Stomach smooth muscle (tissue), 2 donors: ENCODE results near the gene NELFB.
"Not testable (repeated sequence)": the region's sequence is repeated elsewhere in the genome, so short reads cannot be mapped to it uniquely, and the experiment has no call there.

Source experiments
- H3K27ac ChIP-seq: one replicate; pipeline ENCODE4 v1.7.0; 2013; ENCODE audit warnings: mild to moderate bottlenecking, low read length, inconsistent platforms
- H3K27me3 ChIP-seq, 2 donors: one replicate each; pipeline ENCODE4 v1.7.0; 2013; ENCODE audit warnings: low read length in 2 of 2; ENCODE audit not compliant: insufficient read depth in 2 of 2, control insufficient read depth in 1 of 2
- H3K36me3 ChIP-seq, 2 donors: one replicate each; pipeline ENCODE4 v1.7.0; 2013; ENCODE audit warnings: low read length in 2 of 2; ENCODE audit not compliant: control insufficient read depth in 2 of 2, insufficient read depth in 2 of 2
- H3K4me1 ChIP-seq: one replicate; pipeline ENCODE4 v1.7.0; 2013; ENCODE audit warnings: low read length; ENCODE audit not compliant: control insufficient read depth, insufficient read depth
- H3K4me3 ChIP-seq, 2 donors: one replicate each; pipeline ENCODE4 v1.7.0; 2013; ENCODE audit warnings: low read length in 2 of 2
- H3K9ac ChIP-seq, 2 donors: one replicate each; pipeline ENCODE4 v1.7.0; 2013; ENCODE audit warnings: low read length in 2 of 2, mild to moderate bottlenecking in 1 of 2
- H3K9me3 ChIP-seq, 2 donors: one replicate each; pipeline ENCODE4 v1.7.0; 2013; ENCODE audit warnings: low read length in 2 of 2; ENCODE audit not compliant: control insufficient read depth in 2 of 2
- donor health status: healthy.
- donor health status: Pancreatic carcinoma.

NELFB gene

DNA sequence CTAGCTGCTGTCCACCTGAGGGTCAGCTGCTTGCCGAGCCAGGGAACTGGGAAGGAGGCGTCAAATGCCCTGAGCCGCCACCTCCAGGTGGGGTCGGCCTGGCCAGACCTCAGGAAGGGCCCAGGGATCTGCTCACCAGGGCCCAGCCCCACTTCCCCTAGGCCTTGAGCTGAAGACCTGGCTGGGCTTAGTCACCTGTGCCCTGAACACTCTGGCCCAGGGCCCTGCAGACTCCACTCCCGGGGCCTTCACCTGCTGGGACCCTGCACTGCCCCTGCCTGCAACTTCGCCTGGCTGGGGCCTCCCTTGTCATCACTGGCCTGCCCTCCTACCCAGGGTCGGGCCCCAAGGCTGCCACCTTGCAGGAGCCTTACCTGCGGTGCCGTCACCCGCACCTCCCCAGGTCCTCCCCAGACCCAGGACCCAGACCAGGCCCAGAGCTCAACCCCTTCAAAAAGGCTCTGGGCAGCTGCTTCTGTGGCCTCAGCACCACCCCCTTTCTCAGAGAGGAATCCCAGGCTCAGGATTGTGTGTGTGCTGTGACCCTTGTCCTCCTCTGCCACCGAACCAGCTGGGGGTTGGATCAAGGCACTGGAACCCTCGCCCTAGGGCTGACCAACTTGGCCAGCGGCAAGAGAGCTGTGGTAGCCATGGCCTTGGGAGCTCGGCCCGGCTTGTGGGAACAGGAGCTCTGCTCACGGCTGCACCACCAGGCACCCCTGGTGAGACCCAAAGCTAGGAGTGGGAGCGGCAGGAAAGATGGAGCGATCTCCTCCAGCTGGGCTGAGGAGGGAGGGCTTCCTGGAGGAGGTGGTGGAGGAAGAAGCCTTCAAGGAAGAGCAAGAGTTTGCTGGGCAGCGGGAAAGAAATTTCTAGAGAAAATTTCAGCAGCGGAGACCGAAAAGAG lies 1.2 kb upstream of the NELFB start:
- H3K9me3 ChIP-seq = no peaks in the 10 kb centered on the region
- H3K4me1 ChIP-seq = peaks cover 27% of the 10 kb centered on the region
- H3K27ac ChIP-seq = no peak overlapping the region
- peak overlapping the region; percentile 83 to 91 for H3K4me3 ChIP-seq
- H3K9ac ChIP-seq = peak overlapping the region; percentile 66 to 72
- peaks cover 0 to 4% of the 10 kb centered on the region in 2 donors for H3K27me3 ChIP-seq
- peaks cover 0 to 6% of the 10 kb centered on the region in 2 donors for H3K36me3 ChIP-seq

DNA sequence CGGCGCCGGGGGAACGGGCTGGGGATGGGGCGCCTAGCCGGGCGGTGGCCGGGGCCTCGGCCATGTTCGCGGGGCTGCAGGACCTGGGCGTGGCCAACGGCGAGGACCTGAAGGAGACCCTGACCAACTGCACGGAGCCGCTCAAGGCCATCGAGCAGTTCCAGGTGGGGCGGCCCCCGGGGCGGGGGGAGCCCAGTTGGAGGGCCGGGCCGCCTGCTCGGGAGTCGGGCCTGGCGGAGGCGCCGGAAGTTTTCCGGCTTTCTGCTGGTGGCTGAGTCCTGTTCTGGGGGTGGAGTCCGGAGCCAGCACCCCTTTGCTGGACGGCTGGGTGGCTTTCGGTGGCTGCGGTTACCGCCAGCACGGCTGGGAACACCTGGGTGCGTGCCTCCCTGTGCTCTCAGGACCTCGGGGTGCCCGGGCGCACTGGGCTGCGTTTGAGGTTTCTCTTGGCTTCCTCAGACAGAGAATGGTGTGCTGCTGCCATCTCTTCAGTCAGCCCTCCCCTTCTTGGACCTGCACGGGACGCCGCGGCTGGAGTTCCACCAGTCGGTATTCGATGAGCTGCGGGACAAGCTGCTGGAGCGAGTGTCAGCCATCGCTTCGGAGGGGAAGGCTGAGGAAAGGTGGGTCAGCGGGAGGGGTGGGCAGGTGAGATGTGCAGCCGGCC lies 454 bp downstream of the NELFB start:
- Histone ChIP-seq H3K4me3 (peak overlapping the region; percentile 91 to 93), H3K27me3 (peaks cover 0 to 2% of the 10 kb centered on the region in 2 donors), H3K9ac (peak overlapping the region; percentile 68 to 69), H3K9me3 (no peaks in the 10 kb centered on the region), H3K36me3 (peaks cover 3 to 10% of the 10 kb centered on the region in 2 donors), H3K27ac (peak overlapping the region; percentile 18), H3K4me1 (peaks cover 27% of the 10 kb centered on the region)

DNA sequence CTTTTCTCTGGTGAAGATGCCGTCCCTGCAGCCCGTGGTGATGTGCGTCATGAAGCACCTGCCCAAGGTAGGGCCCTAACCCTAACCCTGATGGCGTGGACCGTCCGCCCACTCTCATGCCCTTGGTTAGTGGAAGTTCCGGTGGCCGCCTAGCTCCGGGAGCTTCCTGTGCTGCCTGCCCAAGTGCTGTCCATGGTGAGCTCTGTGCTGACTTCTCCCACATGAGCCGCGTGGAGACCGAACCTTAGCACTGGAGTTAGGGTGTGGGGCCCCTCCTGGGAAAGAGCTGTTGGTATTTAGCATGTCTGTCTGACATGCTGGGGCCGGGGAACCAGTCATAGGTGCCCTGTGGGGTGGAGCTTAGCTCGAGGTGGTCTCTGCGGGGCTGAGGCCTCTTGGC lies 1.2 kb downstream of the NELFB start:
- Histone ChIP-seq H3K27me3 (no peaks in the 10 kb centered on the region), H3K4me1 (peaks cover 27% of the 10 kb centered on the region), H3K9ac (peak overlapping the region in 1 of 2 donors; percentile 68), H3K36me3 (peaks cover 3 to 10% of the 10 kb centered on the region in 2 donors), H3K27ac (no peak overlapping the region), H3K4me3 (peak overlapping the region; percentile 91 to 93), H3K9me3 (no peaks in the 10 kb centered on the region)

GRCh38 chr9:137256856-137257255 lies 1.7 kb downstream of the NELFB start:
- Histone ChIP-seq H3K27ac (no peak overlapping the region), H3K36me3 (peaks cover 3 to 10% of the 10 kb centered on the region in 2 donors), H3K27me3 (no peaks in the 10 kb centered on the region), H3K4me3 (no peak overlapping the region), H3K9me3 (no peaks in the 10 kb centered on the region), H3K4me1 (peaks cover 27% of the 10 kb centered on the region), H3K9ac (no peak overlapping the region)

DNA sequence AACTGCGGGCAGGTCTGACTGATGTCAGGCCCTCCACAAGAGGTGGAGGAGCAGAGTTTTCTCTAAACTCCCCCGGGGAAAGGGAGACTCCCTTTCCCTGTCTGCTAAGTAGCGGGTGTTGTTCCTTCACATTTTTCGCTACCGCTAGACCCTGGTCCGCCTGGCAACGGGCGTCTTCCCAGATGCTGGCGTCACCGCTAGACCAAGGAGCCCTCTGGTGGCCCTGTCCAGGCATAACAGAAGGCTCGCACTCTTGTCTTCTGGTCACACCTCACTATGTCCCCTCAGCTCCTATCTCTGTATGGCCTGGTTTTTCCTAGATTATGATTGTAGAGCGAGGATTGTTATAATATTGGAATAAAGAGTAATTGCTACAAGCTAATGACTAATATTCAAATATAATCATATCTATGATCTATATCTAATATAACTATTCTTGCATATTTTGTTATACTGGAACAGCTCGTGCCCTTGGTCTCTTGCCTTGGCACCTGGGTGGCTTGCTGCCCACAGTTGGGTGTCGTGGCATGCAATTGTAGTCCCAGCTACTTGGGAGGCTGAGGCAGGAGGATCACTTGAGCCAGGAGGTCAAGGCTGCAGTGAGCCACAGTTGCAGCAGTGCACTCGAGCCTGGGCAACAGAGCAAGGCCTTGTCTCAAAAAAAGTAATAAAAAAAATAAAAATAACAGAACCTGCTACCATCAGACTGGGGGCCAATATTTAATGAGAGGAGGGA lies 7.2 kb downstream of the NELFB start:
- H3K9ac ChIP-seq, H3K4me1 ChIP-seq, H3K27me3 ChIP-seq, H3K4me3 ChIP-seq, H3K9me3 ChIP-seq, H3K27ac ChIP-seq: not testable (repeated sequence)
- H3K36me3 ChIP-seq = peaks cover 24 to 30% of the 10 kb centered on the region in 2 donors

DNA sequence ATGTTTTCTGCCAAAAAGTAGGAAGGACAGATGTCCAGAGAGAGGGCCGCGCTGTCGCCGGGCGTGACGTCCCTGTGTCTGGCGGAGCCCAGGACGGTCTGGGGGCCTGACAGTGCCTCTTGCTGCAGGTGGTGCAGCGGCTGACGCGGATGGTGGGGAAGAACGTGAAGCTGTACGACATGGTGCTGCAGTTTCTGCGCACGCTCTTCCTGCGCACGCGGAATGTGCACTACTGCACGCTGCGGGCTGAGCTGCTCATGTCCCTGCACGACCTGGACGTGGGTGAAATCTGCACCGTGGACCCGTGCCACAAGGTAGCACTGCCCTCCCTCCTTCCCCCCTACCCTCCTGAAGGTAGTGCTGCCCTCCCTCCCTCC lies 7.8 kb downstream of the NELFB start:
- H3K27me3 ChIP-seq = no peaks in the 10 kb centered on the region
- no peak overlapping the region for H3K27ac ChIP-seq
- H3K4me1 ChIP-seq = no peaks in the 10 kb centered on the region
- H3K4me3 ChIP-seq = no peak overlapping the region
- no peak overlapping the region for H3K9ac ChIP-seq
- H3K9me3 ChIP-seq = no peaks in the 10 kb centered on the region
- peaks cover 24 to 32% of the 10 kb centered on the region in 2 donors for H3K36me3 ChIP-seq

GRCh38 chr9:137263506-137263905 lies 8.4 kb downstream of the NELFB start:
- no peak overlapping the region for H3K4me3 ChIP-seq
- H3K9me3 ChIP-seq = no peaks in the 10 kb centered on the region
- no peak overlapping the region for H3K9ac ChIP-seq
- no peaks in the 10 kb centered on the region for H3K27me3 ChIP-seq
- peaks cover 24 to 32% of the 10 kb centered on the region in 2 donors for H3K36me3 ChIP-seq
- H3K27ac ChIP-seq = no peak overlapping the region
- peaks cover 2% of the 10 kb centered on the region for H3K4me1 ChIP-seq

DNA sequence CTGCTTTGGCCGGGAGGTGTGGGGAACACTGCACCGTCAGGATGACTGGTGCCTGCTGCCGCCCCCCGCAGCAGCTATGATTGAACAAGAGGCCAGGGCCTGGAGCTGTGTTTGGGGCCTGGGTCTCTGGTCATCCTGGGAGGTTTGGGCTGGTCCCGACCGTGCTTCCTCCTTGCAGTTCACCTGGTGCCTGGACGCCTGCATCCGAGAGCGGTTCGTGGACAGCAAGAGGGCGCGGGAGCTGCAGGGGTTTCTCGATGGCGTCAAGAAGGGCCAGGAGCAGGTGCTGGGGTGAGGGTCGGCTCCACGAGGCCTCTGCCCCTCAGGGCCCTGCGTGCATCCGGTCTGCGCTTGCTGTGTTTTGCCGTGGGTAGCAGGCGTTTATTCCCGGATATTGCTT lies 8.9 kb downstream of the NELFB start:
- Histone ChIP-seq H3K9ac (no peak overlapping the region), H3K9me3 (no peaks in the 10 kb centered on the region), H3K27ac (no peak overlapping the region), H3K4me3 (no peak overlapping the region), H3K36me3 (peaks cover 23 to 33% of the 10 kb centered on the region in 2 donors), H3K4me1 (peaks cover 8% of the 10 kb centered on the region), H3K27me3 (no peaks in the 10 kb centered on the region)

- H3K27me3 ChIP-seq = no peaks in the 10 kb centered on the region
- peaks cover 13% of the 10 kb centered on the region for H3K4me1 ChIP-seq
- H3K27ac ChIP-seq = no peak overlapping the region
- no peaks in the 10 kb centered on the region for H3K9me3 ChIP-seq
- no peak overlapping the region for H3K9ac ChIP-seq
- peaks cover 27 to 32% of the 10 kb centered on the region in 2 donors for H3K36me3 ChIP-seq
- no peak overlapping the region for H3K4me3 ChIP-seq
These were observed 10.5 kb downstream of the NELFB start for GRCh38 chr9:137265496-137266161.

GRCh38 chr9:137266162-137266527 lies 11.0 kb downstream of the NELFB start:
- Histone ChIP-seq H3K27me3 (no peaks in the 10 kb centered on the region), H3K4me1 (peaks cover 13% of the 10 kb centered on the region), H3K36me3 (peaks cover 27 to 37% of the 10 kb centered on the region in 2 donors), H3K4me3 (no peak overlapping the region), H3K9me3 (no peaks in the 10 kb centered on the region), H3K9ac (no peak overlapping the region), H3K27ac (no peak overlapping the region)
